ENCODE results near the gene GLB1L2.

DNA sequence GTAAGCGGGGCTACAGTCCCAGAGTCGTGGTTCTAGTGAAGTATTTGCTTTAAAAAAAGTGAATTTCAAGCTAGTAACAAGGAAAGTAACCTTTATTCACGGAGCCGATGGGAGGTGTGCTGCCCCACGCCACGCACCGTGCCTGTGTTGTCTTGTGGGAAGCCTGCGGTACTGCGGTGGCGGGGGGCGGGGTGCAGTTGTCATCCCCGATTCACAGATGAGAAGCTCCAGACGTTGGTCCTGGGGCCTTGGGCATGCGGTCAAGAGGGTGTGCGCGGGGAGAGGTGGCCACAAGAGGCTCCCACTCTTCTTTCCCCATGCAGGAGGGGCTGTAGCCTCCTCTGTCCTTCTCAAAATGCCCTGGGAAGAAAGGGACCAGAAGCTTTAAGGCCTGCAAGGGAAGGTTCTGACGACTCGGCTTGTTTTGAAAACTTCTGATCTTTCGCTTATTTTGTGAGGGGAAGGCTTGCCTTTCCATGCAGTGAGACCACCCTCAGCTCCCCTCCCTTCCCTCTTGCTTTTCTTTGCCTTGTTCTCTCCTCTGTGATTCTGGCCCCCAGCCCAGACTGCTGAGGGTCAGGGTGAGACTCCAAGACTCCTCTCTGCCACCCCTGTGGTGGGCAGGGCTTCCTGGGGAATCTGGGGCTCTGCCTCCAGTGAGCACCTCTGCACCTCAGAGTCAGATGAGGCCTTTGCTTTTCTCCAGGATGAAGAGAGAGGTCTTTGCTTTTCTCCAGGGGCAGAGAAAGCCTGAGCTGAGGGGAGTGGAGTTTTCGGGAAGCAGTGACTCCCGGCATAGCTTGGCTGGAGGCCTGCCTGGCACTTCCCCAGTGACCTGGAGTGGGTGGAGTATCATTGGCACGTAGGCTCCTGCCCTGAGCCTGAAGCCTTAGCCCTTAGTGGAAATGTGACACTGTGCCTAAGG lies 49.4 kb upstream of the GLB1L2 start:
- TF ChIP-seq ELF1 (IDR thresholded peaks at IDR 0.05; ENCODE audit: borderline replicate concordance, low read depth) (no peak), CBX3 (IDR thresholded peaks at IDR 0.05; ENCODE audit: low read depth) (no peak), SIN3A (IDR thresholded peaks at IDR 0.05; ENCODE audit: low read depth) (no peak), POLR2A (IDR thresholded peaks at IDR 0.05; ENCODE audit: borderline replicate concordance, extremely low read depth, insufficient read depth, insufficient read length) (no peak), RAD21 (IDR thresholded peaks at IDR 0.05; ENCODE audit: low read depth) (no peak), TCF7L2 (IDR thresholded peaks at IDR 0.05; ENCODE audit: borderline replicate concordance, extremely low read depth, insufficient read depth, insufficient read length) (no peak)
- TF ChIP-seq, protein P1, sequence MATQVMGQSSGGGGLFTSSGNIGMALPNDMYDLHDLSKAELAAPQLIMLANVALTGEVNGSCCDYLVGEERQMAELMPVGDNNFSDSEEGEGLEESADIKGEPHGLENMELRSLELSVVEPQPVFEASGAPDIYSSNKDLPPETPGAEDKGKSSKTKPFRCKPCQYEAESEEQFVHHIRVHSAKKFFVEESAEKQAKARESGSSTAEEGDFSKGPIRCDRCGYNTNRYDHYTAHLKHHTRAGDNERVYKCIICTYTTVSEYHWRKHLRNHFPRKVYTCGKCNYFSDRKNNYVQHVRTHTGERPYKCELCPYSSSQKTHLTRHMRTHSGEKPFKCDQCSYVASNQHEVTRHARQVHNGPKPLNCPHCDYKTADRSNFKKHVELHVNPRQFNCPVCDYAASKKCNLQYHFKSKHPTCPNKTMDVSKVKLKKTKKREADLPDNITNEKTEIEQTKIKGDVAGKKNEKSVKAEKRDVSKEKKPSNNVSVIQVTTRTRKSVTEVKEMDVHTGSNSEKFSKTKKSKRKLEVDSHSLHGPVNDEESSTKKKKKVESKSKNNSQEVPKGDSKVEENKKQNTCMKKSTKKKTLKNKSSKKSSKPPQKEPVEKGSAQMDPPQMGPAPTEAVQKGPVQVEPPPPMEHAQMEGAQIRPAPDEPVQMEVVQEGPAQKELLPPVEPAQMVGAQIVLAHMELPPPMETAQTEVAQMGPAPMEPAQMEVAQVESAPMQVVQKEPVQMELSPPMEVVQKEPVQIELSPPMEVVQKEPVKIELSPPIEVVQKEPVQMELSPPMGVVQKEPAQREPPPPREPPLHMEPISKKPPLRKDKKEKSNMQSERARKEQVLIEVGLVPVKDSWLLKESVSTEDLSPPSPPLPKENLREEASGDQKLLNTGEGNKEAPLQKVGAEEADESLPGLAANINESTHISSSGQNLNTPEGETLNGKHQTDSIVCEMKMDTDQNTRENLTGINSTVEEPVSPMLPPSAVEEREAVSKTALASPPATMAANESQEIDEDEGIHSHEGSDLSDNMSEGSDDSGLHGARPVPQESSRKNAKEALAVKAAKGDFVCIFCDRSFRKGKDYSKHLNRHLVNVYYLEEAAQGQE (IDR thresholded peaks at IDR 0.05; ENCODE audit: low read depth): no peak
- TF ChIP-seq, protein P2, sequence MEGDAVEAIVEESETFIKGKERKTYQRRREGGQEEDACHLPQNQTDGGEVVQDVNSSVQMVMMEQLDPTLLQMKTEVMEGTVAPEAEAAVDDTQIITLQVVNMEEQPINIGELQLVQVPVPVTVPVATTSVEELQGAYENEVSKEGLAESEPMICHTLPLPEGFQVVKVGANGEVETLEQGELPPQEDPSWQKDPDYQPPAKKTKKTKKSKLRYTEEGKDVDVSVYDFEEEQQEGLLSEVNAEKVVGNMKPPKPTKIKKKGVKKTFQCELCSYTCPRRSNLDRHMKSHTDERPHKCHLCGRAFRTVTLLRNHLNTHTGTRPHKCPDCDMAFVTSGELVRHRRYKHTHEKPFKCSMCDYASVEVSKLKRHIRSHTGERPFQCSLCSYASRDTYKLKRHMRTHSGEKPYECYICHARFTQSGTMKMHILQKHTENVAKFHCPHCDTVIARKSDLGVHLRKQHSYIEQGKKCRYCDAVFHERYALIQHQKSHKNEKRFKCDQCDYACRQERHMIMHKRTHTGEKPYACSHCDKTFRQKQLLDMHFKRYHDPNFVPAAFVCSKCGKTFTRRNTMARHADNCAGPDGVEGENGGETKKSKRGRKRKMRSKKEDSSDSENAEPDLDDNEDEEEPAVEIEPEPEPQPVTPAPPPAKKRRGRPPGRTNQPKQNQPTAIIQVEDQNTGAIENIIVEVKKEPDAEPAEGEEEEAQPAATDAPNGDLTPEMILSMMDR (IDR thresholded peaks at IDR 0.05 in 2 of 3, conservative IDR thresholded peaks at IDR 0.05 in 1 of 3; ENCODE audit: borderline replicate concordance in 1 of 3, insufficient read depth in 1 of 3, low read depth in 2 of 3, low read length in 2 of 3): no peak

Measured in HCT116 (cell line).